Middle frontal gyrus (tissue), 1 donor: ENCODE data around the gene GAB2.
"Not testable (repeated sequence)": the region's sequence is repeated elsewhere in the genome, so short reads cannot be mapped to it uniquely, and the experiment has no call there.

Experiments used
- DNase-seq: peaks from one replicate; pipeline ENCODE4 v3.0.0-alpha.2; 2015; ENCODE audit warnings: low spot score; ENCODE audit errors: extremely low spot score

Gene GAB2

DNA sequence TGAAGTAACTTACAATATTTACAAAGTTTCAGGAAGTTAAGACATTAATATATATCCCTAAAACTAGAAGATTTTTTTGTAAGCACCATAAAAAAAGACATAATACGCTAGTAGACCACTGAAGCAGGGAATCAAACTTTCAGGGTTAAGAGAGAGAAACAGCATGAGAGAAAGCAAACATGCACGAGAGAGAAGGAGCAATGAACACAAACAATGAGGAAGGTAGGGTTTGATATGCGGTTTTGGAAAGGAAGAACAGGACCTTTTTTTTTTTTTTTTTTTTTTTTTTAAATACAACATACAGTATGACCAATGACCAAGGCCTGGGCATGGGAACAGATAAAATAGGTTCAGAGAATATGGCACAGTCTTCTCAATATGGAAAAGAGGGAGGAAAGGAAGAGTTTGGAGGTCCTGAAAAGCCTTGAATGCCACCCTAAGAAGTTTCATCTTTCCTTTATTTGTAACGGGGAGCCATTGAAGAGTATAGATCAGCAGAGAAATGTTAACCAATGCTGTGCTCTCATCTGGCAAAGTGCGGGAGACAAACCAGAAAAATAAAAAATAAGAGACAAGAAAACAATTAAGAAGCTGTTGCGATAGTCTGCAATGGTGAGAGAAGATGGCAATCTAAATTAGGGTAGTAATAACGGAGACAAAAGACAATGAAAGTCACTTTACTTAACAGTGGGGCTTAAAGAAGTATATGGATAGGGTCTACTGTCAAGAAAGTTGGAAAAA lies 127.9 kb downstream of the GAB2 start:
- DNase-seq: no peak

DNA sequence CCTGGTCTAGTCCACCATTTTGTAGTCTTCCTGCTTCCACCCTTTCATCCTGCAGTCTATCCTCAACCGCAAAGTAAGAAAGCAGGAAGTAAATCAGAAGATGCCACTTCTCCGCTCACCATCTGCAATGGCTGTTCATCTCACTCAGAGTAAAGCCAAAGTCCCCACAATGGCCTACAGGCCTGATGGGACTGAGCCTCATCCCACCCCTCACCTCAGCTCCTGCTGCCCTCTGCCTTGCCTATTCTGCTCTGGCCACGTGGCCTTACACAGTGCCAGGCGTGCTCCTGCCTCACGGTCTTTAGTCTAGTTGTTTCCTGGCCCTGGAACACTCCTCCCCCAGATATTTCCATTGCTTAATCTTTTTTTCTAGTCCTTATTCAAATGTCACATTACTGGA lies 133.4 kb downstream of the GAB2 start:
- DNase-seq: no peak

DNA sequence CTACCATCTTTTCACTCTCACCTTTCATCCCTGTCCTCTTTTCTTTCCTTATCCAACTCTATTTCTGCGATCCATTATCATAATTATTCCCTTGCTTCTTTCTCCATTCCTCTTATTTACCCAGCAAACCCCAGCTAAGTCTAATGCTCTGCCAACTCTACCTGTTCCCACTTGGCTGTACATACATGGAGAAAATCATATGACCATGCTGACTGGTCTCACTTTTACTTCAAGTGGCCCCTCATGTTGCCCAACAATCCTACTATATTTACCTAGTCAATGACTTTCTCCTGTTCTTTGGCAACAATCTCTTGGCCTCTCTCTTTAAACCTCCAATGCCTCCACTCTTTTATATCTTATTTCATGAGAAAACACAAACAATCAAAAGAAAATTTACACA lies 134.8 kb downstream of the GAB2 start:
- DNase-seq: no peak

DNA sequence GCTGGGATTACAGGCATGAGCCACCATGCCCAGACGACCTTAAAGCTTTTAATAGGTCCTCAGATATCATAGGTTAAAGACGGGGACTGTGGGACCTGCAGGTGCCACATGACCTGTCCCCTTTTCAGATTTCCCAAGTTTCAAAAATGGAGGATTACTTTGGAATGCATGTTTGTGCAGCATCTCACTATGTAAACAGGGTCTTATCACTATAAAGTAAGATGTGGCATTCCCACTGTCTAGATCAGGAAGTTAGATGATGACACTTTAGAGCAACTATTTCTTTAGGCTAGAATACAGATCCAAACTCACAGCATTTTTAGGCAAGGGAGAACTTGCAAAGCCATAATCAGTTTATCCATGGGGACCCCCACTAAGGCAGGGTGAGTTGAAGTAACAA lies 136.1 kb downstream of the GAB2 start:
- DNase-seq: no peak

DNA sequence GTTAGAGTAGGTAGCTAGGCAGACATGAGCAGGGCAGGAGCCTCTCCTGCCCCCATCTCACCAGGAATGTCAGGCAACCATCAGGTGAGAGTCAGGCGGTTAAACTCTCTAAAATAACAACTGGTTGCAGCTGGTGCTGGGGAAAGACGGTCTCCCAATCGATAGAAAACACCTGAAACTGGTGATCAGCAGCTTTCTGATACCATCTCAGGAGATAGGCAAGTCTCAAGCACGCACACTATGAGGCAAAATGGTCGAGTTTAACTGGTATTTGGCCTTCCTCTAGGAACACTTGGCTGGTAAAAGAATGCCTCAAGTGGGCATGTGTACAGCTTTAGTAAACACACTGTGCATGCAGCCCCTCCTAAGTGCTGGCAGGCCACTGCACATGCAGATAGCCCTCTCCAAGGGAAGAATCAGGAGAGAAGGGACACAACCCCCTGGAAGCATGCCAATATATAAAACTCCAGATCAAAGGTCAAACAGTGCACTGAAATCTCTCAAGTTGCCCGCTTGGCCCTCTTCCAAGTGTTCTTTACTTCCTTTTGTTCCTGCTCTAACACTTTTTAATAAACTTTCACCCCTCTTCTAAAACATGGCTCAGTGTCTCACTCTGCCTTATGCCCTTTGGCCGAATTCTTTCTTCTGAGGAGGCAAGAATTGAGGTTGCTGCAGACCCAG lies 140.2 kb downstream of the GAB2 start:
- DNase-seq: no peak

DNA sequence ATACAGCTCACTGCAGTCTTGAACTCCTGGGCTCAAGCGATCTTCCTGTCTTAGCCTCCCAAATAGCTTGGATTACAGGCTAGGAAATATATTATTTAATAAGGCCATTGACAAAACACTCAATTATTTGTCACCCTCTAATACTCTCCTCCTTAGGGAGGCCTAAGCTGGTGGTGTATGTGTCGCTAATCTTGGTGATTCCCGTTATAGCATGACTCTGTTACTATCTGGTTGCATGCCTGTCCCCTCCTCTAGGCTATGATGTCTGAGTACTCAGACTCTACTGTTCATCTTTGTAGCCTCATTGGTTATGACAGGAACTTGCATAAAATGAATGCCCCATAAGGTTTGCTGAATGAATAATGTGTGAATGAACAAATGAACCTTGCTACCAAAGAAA lies 141.3 kb downstream of the GAB2 start:
- DNase-seq: no peak

DNA sequence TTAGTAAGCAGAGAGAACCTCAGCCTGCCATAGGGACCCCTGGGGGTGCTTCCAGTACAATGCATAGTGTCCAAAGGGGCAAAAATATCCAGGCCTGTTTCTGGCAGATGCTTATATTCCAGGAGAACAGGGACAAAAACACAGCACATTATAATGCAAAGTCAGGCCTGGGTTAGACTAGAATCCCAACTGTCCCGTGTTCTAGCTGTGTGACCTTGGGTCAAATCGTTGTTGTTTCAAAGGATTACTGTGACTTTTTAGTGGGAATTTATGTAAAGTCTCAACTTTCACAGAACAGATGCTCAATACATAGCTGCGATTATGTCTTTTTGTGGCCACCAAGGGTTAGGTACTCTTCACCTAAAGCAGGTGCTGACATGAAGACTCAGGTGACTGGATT lies 142.9 kb downstream of the GAB2 start:
- DNase-seq: no peak

DNA sequence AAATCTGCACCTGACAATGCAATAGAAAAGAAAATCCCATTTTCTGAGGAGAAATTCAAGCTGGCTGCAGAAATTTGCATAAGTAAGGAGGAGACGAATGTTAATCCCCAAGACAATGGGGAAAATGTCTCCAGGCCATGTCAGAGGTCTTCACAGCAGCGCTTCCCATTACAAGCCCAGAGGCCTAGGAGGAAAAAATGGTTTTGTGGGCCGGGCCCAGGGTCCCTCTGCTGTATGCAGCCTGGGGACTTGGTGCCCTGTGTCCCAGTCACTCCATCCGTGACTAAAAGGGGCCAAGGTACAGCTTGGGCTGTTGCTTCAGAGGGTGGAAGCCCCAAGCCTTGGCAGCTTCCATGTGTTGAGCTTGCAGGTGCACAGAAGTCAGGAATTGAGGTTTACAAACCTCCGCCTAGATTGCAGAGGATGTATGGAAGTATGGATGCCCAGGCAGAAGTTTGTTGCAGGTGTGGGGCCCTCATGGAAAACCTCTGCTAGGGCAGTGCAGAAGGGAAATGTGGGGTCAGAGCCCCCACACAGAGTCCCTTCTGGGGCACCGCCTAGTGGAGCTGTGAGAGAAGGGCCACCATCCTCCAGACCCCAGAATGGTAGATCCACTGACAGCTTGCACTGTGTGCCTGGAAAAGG lies 144.9 kb downstream of the GAB2 start:
- DNase-seq: not testable (repeated sequence)

DNA sequence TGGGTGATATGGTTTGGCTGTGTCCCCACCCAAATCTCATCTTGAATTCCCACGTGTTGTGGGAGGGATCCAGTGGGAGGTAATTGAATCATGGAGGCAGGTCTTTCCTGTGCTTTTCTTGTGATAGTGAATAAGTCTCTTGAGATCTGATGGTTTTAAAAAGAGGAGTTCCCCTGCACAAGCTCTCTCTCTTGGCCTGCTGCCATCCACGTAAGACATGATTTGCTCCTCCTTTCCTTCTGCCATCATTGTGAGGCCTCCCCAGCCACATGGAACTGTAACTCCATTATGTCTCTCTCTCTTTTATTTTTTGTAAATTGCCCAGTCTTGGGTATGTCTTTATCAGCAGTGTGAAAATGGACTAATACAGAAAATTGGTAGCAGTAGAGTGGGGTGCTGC lies 145.8 kb downstream of the GAB2 start:
- not testable (repeated sequence) for DNase-seq

DNA sequence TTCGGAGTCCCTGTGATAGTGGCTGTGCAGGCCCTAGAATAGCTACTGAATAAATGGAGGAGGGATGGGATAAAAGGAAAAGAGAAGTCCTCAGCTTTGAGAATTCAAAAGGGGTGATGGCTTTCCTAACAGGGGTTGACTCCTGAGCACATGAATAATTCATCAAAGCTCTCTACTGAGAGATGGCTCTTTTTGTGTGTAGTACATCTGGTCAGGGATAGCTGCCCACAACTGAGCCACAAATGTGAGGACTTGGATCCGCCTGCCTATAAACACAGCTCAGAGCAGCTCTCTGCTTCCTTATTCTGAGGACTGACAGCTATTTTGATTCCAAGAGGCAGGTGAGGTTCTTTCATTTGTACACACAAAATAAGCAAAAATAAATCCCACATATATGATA lies 146.6 kb downstream of the GAB2 start:
- no peak for DNase-seq

DNA sequence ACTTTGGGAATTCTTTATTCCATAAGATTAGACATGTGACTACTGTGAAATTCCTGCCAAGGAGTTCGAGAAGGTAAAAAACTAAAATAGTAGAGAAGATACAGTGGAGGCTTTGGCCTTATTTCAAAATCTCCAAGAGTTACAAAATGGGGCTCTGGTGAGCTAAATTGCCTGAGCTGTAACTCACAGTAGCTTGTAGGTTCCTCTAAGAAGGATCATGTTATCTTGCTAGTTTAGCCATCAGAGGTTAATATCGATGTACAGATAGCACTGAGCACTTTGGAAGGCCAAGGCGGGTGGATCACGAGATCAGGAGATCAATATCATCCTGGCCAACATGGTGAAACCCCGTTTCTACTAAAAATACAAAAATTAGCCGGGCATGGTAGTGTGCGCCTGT lies 147.8 kb downstream of the GAB2 start:
- DNase-seq: no peak

DNA sequence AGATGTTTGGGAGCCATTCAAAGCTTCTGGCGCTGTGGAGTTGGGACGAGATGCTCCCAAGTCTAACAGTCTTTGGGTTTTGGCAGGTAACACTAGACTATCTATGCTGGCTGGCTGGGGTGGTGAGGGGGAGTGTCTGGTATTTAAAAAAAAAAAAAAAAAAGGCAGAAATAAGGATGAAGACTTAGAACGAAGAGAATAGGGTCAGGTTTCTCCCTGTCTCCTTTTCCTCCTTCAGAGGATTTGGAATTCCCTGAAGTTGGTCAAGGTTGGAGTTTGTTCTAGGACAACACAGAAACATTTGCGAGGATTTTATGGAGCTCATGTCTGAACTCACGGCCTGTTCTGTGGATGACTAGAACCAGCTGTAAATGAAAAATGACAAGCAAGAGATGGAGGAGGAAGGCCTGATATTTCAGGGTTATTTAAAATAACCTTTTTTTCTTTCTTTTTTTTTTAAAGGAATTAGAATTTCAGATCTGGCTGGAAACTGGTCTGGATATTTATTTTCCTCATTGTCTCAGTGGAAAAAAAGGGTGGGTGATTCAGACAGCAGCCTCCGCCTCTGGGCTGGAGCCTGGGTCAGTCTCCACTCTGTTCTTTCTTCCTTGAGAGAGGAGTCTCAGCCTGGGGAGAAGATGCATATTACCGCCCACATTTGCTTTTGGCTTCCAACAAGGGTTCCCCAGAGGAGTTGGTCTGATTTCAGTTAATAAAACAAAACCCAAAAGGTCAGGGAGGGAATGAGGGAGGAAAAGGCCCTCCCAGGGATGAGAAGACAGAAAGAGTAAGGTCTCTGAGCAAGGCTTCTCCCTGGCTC lies 148.8 kb downstream of the GAB2 start:
- no peak for DNase-seq

DNA sequence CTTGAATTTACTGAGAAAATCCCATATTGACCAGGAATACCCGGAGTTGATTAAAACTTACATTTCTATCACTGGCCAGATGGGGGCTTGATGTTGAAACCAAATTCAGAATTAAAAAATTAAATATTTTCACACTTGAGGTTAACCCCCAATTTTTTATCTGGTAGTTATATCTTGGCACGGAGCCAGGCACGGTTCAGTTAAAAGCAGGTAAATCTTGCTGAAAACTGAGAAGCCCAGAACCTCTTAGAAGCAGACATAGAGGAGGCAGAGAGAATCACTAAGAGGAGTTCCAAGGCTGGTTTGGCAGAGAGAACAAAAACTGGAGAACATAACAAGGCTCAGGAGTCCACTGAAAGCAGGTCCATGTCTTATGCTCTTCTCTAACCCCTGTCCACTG lies 151.2 kb downstream of the GAB2 start:
- no peak for DNase-seq

DNA sequence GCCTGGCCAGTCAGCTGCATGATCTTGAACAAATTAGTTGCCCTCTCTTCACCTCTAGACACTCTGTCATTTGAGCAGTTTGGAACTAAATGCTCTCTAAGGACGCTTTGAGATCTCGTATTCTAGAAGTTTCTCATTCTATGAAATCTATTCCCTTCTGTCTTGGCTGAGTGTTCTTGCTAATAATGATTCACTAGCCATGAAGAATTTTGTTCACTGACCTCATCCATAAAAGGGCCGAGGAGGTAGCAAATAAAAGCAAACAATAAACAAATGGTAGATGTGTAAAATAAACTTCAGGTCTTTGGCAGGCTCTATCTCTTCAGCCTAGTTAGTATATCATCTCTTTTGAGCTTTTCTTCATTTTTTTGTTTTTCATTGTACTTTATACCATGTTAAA lies 152.3 kb downstream of the GAB2 start:
- DNase-seq: no peak

DNA sequence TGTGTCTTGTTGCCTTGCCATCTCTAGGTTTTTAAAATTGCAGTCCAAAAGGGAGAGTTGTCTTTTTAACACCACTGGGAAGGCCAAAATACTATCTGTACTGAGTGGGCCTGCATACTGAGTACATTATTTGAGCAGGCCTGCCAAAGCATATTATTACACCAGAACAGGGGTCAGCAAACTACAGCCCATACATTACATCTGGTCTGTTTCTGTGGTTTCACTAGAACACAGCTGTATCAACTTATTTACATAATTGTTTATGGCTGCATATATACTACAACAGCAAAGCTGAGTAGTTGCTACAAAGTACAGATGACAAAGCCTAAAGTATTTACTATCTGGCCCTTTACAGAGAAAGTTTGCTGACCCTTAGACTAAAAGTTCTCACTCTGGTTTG lies 154.9 kb downstream of the GAB2 start:
- no peak for DNase-seq

DNA sequence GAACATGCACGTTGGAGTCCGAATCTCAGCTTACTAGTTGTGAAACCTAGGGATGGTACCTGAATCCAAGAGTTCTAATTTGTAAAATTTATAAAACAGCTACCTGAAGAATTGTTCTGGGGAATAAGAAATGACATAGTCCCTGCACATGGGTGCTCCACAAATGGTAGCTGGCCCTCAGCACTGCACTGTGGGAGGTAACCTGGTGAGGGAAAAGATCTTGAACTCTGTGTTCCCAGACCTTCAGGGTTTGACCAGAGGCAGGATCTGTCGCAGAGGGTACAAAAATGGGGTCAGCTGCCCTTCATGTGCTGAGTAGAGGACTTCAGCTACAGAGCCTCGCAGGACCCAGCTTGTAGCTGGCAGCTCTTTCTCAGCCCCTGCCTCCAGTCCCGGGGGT lies 155.4 kb downstream of the GAB2 start:
- DNase-seq: no peak

DNA sequence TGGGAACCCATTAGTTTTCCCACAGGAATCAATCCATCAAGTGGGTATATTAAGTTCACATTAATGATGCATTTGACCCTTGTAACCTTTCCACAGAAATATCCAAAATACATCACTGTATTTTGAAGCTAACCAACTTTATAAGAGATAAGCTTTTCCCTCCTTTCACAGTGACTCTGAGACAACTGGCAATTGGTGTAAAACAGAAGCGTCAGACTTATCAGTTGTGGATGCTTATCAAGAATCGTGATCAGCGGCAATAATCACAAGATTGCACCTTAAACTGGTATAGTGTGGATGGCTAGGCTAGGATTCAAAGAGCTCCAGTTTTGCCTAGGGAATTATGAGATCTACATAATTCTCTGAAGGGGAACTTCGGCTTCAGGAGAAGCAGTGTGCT lies 155.8 kb downstream of the GAB2 start:
- no peak for DNase-seq

DNA sequence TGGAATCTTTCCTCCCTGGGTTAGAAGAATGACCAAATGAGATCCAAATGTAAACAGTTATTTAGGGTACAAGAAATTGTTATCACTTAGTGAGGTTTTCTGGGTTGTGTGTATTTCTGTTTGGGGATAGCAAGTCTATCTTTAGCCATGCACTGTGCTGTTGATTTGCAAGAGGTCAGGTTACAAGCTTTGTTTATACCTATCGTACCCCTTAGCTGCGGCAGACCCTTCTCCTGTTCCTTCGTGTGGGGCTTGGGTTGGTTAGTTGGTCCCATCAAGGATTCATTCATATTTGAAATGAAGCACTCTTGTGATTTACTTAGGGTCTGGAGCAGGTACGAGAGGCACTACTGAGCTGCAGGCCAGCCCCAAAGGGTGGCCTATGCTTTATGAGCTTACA lies 156.3 kb downstream of the GAB2 start:
- DNase-seq: no peak

DNA sequence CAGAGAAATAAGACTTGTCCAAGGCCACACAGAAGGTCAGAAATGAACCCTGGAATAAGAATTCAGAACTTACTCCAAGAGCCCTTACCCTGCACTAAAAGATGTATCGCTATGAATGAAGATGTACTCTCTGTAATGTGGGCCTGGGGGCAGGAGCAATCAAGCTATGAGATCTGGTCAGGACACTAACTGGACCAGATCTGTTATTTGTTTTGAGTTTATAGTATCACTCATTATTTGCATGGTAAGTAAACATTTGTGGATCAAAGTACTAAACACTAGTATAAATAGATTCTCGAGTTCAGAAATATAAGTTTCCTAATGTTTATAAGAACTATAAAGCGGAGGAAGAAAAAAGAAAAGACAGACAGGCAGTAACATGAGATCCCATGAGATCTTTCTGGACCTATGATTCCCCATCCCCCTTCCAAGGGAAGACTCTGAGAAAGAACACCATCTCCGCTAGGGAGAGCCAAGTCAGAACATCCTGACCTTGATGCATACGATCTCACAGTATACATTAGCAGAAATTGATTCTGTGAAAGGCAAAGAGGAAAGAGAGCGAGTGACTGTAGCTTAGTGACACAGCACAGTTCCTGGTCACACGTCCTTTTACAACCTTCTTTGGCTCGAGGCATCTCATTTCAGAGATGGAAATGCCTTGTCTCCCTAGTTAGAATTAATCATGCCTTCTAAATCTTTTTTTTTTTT lies 157.7 kb downstream of the GAB2 start:
- no peak for DNase-seq

DNA sequence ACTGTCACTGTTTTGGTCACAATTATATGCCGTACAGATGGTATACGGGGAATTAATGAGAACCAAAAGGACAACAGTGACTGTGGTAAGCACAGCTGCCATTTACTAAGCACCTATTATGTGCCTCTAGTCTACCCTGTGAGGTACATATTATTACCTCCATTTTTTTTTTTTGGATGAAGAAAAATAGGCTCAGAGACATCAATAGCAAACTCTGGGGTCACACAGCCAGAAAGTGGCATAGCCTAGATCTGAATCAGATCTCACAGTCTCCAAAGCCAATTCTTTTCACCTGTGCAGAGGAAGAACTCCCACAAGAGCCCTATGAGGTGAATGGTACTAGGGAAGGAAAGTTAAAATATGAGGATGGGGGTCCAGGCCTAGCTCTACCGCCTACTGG lies 160.0 kb downstream of the GAB2 start:
- DNase-seq: no peak

DNA sequence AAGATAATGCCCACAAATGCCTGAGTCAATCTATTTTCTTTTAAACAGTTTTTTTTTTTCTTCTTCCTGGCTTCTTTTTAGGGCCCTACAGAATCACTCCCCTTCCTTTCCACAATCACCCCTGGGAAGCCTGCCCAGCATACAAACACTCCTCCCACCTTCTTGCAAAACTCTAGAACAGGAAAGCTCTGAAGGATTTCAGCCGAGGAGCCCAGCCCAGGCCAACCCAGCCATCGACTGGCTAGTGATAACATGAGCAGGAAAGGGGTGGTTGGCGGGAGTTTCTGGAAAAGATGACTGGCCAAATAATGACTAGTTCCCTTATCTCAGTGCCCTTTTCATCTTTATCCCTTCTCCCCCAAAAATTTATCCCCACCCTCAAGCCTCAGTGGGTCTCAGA lies 160.7 kb downstream of the GAB2 start:
- DNase-seq: no peak
